HG03558 (cell line): Measurements from ENCODE around the gene USP43.
"Not testable (repeated sequence)": the region's sequence is repeated elsewhere in the genome, so short reads cannot be mapped to it uniquely, and the experiment has no call there.

Source experiments
- ATAC-seq: cut with Tn5 transposase; IDR thresholded peaks from one replicate; pipeline ENCODE4 v1.9.1; 2021; ENCODE audit warnings: moderate number of reproducible peaks; ENCODE audit not compliant: unreplicated experiment; ENCODE audit errors: extremely low read depth

USP43 gene

DNA sequence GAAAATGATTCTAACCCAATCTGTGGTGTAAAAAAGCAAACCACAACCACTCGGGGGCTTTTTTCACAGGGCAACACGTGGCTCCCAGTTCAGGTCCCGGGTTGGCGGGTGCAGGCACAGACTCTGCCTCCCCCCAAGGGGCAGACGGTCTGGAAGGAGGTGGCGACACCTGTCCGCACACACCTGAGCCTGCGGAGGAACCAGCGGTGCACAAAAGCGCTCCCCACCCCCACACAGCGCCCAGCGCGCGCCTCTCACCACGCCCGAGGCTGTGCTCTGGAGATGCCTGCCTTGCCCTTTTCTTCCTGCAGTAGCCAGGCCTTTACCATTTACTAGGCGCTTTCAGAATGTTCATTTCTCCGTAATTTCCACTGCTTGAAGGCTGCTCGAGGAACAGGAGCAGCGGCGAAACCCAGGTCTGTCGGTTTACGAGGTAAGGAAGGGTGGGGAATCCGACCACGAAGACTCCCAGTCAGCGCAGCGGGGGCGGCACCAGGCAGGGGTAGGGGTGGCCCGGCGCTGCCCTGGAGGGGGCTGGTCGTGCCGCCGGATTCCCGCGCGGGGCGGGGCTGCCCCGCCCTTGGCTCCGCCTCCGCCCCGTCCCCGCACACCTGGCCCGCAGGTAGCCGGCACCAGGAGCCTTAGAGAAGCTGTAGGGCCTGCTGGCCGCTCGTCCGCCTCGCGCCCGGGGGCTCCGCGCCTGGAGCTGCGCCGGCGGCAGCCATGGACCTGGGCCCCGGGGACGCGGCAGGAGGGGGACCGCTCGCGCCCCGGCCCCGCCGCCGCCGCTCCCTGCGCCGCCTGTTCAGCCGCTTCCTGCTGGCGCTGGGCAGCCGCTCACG is at the start of gene USP43:
Gene USP43 (plus strand): TSS at position 608 of the 842 bp plus-strand sequence. CDS start 116 bp downstream, at position 724.
- no peak for ATAC-seq

DNA sequence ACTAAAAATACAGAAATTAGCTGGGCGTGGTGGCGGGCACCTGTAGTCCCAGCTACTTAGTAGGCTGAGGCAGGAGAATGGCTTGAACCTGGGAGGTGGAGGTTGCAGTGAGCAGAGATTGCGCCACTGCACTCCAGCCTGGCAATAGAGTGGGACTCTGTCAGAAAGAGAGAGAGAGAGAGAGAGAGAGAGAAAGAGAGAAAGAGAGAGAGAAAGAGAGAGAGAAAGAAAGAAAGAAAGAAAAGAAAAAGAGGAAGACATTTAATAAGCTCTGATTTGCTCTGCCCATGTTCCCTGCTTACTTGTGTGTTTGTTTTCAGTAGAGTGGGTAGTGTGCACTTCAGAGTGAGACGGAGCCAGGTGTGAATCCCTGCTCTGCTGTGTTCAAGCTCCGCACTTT is 47.7 kb upstream of the USP43 start:
- ATAC-seq = not testable (repeated sequence)

DNA sequence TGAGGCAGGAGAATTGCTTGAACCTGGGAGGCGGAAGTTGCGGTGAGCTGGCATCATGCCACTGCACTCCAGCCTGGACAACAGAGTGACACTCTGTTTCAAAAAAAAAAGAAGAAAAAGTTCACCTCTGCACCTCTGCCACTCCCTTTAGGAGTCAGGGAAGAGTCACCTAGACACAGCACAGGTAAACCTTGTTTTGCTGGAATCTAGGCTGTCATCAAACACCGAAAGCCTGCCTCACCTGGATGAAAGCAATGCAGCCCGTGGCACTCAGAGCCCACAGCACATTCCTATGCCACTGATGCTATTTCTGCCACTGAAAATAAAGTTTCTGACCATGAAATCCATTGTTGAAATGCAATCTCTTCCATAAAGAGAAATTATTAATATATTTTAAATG is 46.7 kb upstream of the USP43 start:
- no peak for ATAC-seq

DNA sequence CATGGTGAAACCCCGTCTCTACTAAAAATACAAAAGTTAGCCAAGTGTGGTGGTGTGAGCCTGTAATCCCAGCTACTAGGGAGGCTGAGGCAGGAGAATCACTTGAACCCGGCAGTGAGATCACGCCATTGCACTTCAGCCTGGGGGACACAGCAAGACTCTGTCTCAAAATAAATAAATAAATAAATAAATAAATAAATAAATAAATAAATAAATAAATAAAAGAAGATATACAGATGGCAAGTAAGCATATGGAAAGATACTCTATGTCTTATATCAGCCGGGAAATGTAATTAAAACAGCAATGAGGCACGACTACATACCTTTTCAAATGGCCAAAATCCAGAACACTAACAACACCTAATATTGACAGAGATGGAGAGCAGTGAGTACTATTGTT is 40.7 kb upstream of the USP43 start:
- ATAC-seq = not testable (repeated sequence)

DNA sequence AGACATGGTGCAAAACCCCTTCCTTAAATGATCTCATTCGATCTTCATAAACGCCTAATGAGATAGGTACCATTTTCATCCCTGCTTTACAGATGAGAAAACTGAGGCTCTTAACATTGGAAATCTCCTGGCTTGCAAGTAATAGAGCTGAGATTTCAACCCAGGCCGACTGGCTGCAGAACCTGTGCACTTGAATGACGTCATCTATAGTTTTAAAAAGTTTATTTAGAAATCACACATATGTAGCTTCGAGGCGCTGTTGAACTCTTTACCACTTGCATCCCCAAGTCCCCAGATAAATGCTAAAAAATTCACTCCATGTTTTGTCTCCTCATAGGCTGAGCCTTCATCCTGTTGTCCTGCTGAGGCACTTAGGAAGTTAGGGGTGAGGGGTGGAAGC is 38.9 kb upstream of the USP43 start:
- no peak for ATAC-seq

- not testable (repeated sequence) for ATAC-seq
Observed at GRCh38 chr17:9607058-9607457, 38.3 kb upstream of the USP43 start.

DNA sequence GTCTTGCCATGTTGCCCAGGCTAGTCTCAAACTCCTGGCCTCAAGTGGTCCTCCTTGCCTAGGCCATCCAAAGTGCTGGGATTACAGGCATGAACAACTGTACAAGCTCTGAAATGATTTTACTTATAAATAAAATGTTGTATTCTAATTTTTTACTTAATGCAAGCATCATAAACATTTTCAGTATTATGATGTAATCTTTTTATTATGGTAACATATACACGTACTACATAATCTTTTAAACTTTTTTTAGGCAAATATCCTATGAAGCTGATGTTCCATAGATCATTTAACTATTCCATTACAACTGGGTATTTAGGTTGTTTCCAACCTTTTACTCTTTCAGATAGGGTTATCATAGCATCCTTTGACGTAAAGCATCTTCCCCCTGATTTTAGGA is 33.8 kb upstream of the USP43 start:
- ATAC-seq = no peak

GRCh38 chr17:9612006-9612405 is 33.3 kb upstream of the USP43 start:
- ATAC-seq = no peak

DNA sequence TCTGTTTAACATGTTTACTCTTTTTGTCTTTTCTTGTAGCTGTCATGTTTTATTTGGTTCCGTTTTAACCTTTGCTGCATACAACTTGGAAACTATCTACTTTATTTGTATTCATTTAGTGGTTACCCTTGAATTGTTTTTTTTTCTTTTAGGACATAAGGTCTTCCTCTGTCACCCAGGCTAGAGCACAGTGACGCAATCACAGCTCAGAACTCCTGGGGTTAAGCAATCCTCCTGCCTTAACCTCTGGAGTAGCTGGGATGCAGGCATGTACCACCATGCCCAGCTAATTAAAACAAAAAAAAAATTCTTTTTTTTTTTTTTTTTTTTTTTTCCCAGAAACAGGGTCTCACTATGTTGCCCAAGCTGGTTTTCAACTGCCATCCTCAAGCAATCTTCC is 29.8 kb upstream of the USP43 start:
- no peak for ATAC-seq

DNA sequence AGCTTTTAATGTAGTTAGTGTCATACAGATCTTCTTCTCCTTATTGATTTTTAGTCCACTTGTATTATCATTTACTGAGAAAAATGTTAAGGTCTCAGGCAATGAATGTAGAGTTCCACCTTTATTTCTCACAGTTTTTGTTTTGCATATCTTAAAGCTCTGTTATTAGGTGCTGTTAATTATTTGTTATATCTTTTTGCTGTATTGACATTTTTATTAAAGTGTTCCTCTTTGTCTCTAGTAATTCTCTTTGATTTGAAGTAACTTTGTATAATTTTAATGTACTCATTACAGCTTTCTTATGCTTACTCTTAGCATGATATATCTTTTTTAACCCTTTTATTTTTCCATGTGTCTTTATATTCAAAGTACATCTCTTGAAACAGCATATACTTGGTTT is 22.4 kb upstream of the USP43 start:
- ATAC-seq = no peak

DNA sequence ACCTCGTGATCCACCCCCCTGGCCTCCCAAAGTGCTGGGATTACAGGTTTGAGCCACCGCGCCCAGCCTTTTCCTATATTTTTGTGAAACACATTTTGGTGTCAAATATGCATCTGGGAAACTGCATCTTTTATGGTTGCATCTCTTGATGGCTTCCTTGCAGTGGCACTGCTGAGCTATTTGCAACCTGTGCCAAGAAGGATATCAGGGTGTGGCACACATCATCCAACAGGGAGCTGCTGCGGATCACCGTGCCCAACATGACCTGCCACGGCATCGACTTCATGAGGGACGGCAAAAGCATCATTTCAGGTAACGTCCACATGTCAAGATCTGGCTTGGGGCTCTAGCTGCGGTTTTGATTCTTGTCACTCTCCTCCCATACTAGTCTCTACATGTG is 16.8 kb upstream of the USP43 start:
- no peak for ATAC-seq

GRCh38 chr17:9632741-9633140 is 12.6 kb upstream of the USP43 start:
- no peak for ATAC-seq

GRCh38 chr17:9635340-9635739 is 10.0 kb upstream of the USP43 start:
- no peak for ATAC-seq

DNA sequence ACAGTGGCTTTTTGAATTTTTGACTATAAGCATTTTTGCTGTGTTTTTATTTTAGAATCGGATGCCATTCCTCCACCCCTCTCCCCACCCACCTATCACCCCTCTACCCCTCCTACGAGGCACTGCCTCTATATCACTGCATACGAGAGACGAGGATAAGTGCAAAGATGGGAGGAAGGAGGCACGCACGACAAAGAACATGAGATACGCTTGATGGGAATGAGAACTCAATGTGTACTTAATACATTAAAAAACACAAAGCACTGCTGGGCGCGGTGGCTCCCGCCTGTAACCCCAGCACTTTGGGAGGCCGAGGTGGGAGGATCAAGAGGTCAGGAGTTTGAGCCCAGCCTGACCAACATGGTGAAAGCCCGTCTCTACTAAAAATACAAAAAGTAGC is 8.8 kb upstream of the USP43 start:
- no peak for ATAC-seq

DNA sequence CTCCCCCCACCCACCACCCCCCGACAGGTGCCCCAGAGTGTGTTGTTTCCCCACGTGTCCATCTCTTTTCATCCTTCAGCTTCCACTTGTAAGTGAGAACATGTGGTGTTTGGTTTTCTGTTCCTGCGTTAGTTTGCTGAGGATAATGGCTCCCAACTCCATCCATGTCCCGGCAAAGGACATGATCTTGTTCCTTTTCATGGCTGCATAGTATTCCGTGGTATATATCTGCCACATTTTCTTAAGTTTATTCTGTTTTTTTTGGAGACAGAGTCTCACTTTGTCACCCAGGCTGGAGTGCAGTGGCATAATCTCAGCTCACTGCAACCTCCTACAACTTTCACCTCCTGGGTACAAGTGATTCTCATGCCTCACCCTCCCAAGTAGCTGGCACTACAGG is 4.9 kb upstream of the USP43 start:
- ATAC-seq = not testable (repeated sequence)

GRCh38 chr17:9643611-9644010 is 1.7 kb upstream of the USP43 start:
- no peak for ATAC-seq

GRCh38 chr17:9645851-9646545 is 681 bp downstream of the USP43 start:
- no peak for ATAC-seq

DNA sequence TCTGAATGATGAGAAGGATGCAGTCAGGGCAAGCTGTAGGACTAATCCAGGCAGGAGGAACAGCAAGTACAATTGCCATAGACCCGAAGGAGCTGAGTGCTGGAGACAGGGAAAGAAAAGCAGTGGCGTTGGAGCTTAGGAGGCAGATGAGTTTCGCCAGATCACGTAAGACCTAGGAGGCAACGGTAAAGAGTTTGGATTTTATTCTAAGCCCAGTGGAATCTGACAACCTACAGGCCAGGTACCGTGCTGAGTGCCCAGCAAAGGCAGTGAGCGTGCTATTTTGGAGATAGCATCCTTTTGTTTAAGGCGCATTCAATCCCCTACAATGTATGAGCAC is 1.2 kb downstream of the USP43 start:
- no peak for ATAC-seq

- no peak for ATAC-seq
Observed at GRCh38 chr17:9647014-9647413, 1.7 kb downstream of the USP43 start.

GRCh38 chr17:9648521-9649110 is 3.3 kb downstream of the USP43 start:
- no peak for ATAC-seq

DNA sequence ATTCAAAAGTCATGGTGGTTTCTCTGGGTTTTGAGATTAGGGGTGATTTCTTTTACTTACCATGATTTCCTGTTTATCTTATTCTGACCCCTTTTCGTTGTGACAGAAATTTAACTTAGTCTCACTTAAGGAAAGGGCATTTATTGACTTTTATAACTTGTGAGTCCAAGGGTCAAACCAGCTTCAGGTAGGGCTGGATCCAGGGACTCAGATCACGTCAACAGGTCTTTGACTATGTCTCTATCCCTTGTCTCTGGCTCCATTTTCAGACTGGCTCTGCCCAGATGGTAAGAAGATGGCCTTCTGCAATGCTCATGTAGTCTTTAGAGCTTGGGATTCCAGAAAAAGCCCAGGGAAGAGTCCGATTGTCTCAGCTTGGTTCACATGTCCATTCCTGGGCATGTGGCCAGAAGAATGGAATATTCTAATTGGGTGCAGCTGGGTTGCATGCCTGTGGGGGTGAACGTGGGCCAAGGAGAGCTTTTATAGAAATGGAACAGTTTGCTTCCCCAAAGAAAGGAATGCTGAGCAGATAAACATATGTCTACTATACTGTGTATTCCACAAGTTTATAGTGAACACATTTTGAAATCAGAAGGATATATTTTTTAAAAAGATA is 13.4 kb downstream of the USP43 start:
- ATAC-seq = no peak
